Calu3 (cell line): ENCODE results near the gene GNPTG. TPM values are rescaled to one million over a fixed set of nuclear protein-coding genes. Genes with fewer than 3 reads are reported as not detected.

Source experiments
- BruUV-seq: library from RNA; stranded (reverse); fragments of 400-500 nt; replicated peaks from 2 replicates; lab custom pipeline; 2021; lab: Mats Ljungman, UMichigan
- CTCF ChIA-PET: fragments of 300-600 bp; sonication (Branson Sonifier 250); formaldehyde crosslinking; loops from one replicate; lab custom pipeline; 2022; ENCODE audit warnings: antibody characterized with exemption; lab: Charles Lee
- DNase-seq: peaks from one replicate; pipeline ENCODE4 v3.0.0; 2022
- H3K27ac Mint-ChIP-seq: one replicate; pipeline ENCODE4 v1.8.0; 2022; ENCODE audit warnings: mixed read lengths; ENCODE audit not compliant: unreplicated experiment
- H3K27me3 Mint-ChIP-seq: one replicate; pipeline ENCODE4 v1.8.0; 2022; ENCODE audit warnings: mixed read lengths; ENCODE audit not compliant: unreplicated experiment
- H3K36me3 Mint-ChIP-seq: one replicate; pipeline ENCODE4 v1.8.0; 2022; ENCODE audit warnings: mild to moderate bottlenecking, moderate library complexity, mixed read lengths; ENCODE audit not compliant: insufficient read depth, unreplicated experiment
- H3K4me1 Mint-ChIP-seq: one replicate; pipeline ENCODE4 v1.8.0; 2022; ENCODE audit warnings: mild to moderate bottlenecking, low read depth, mixed read lengths; ENCODE audit not compliant: unreplicated experiment
- H3K4me3 Mint-ChIP-seq: one replicate; pipeline ENCODE4 v1.8.0; 2022; ENCODE audit warnings: mild to moderate bottlenecking, low read depth, moderate library complexity, mixed read lengths; ENCODE audit not compliant: unreplicated experiment
- H3K9me3 Mint-ChIP-seq: one replicate; pipeline ENCODE4 v1.8.0; 2022; ENCODE audit warnings: low read depth, mixed read lengths; ENCODE audit not compliant: unreplicated experiment
- intact Hi-C: fragments of 100-400 bp; cut with micrococcal nuclease; formaldehyde crosslinking; loops from one replicate; pipeline ENCODE4 v1.10.0; 2022; ENCODE audit not compliant: unreplicated experiment
- total RNA-seq: library from RNA; stranded (reverse); gene quantifications from 2 replicates; pipeline ENCODE4 v1.2.3, GENCODE V29; 2022
- TF ChIP-seq, protein P1 (sequence below): fragments of 200-600 bp; IDR thresholded peaks from one replicate; pipeline ENCODE4 v1.8.0; 2022; ENCODE audit warnings: antibody characterized with exemption; ENCODE audit not compliant: unreplicated experiment

Gene GNPTG
- total RNA-seq, 1 experiment from 2014 or later, result 63.9 TPM

DNA sequence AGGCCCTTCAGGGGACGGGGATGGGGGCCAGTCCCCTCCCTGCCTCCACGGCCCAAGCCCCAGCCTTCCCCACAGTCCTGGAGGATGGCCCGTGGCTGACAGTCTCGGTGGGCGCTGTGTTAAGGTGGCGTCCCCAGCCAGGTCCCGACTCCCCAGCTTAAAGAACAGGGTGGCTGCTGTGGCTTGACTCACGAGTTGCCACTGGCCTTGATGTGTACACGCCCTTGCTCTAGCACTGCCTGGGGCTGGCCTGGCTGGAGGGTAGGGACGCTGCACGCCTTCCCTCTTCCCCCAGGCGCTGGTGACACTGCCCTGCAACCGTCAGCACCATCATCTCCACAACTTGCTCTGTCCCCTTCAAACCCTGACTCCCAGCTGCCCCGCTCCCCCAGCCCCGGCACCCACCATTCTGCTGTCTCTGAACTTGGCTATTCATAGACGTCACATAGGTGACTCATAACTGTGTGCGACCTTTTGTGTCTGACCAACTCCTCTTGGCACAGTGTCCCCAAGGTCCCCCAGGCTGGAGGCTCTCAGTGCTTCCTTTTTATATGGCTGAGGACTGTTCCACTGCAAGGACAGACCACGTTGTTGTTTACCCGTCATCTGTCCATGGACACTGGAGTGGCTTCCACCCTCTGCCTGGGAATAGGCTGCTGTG is 6.3 kb downstream of the GNPTG start:
- CTCF ChIA-PET, result interaction anchor here (0.6 kb wide), 1 partner anchor 83 kb away, joined by 3 read pairs; no protein-coding TSS in a partner anchor
- no TSS peak for BruUV-seq
- Mint-ChIP-seq H3K27ac (no peak overlapping the region), H3K27me3 (no peaks in the 10 kb centered on the region), H3K4me3 (no peak overlapping the region), H3K4me1 (peaks cover 28% of the 10 kb centered on the region), H3K36me3 (peaks cover 36% of the 10 kb centered on the region), H3K9me3 (no peaks in the 10 kb centered on the region)
- intact Hi-C loops, result no loop called here
- TF ChIP-seq, protein P1, sequence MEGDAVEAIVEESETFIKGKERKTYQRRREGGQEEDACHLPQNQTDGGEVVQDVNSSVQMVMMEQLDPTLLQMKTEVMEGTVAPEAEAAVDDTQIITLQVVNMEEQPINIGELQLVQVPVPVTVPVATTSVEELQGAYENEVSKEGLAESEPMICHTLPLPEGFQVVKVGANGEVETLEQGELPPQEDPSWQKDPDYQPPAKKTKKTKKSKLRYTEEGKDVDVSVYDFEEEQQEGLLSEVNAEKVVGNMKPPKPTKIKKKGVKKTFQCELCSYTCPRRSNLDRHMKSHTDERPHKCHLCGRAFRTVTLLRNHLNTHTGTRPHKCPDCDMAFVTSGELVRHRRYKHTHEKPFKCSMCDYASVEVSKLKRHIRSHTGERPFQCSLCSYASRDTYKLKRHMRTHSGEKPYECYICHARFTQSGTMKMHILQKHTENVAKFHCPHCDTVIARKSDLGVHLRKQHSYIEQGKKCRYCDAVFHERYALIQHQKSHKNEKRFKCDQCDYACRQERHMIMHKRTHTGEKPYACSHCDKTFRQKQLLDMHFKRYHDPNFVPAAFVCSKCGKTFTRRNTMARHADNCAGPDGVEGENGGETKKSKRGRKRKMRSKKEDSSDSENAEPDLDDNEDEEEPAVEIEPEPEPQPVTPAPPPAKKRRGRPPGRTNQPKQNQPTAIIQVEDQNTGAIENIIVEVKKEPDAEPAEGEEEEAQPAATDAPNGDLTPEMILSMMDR, result no peak
- no peak for DNase-seq

DNA sequence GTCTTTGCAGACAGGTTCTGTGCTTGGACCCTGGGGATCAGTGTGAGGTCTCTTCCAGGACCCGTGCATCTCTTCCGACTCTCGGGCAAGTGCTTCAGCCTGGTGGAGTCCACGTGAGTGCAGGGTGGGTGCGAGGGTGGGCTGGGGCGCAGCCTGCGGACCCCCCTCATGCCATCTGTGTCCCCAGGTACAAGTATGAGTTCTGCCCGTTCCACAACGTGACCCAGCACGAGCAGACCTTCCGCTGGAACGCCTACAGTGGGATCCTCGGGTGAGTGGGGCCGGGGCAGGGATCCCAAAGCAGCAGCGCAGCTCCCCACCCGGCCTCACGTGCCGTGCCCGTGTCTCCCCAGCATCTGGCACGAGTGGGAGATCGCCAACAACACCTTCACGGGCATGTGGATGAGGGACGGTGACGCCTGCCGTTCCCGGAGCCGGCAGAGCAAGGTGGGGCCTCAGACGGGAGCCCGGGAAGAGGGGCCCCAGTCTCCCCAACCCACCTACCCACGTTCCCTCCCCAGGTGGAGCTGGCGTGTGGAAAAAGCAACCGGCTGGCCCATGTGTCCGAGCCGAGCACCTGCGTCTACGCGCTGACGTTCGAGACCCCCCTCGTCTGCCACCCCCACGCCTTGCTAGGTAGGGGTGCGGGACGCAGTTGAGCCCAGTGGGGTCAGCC is 10.1 kb downstream of the GNPTG start:
- no peak for DNase-seq
- TF ChIP-seq, protein P1, result no peak
- H3K9me3 Mint-ChIP-seq, result no peaks in the 10 kb centered on the region
- intact Hi-C loops, result no loop called here
- H3K4me1 Mint-ChIP-seq, result peaks cover under 1% of the 10 kb centered on the region
- no peak overlapping the region for H3K4me3 Mint-ChIP-seq
- H3K36me3 Mint-ChIP-seq, result peaks cover 48% of the 10 kb centered on the region
- no peaks in the 10 kb centered on the region for H3K27me3 Mint-ChIP-seq
- H3K27ac Mint-ChIP-seq, result no peak overlapping the region
- CTCF ChIA-PET, result no interaction called here
- no TSS peak for BruUV-seq

DNA sequence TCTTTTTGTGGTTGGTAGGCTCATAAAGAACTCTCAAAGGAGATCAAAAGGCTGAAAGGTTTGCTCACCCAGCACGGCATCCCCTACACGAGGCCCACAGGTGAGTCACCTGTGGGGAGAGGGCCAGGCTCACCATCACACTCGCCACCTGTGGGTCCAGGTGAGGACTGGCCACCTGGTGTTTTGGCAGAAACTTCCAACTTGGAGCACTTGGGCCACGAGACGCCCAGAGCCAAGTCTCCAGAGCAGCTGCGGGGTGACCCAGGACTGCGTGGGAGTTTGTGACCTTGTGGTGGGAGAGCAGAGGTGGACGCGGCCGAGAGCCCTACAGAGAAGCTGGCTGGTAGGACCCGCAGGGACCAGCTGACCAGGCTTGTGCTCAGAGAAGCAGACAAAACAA is 11.1 kb downstream of the GNPTG start:
- no peak overlapping the region for H3K27ac Mint-ChIP-seq

GRCh38 chr16:1363501-1364041 is 11.8 kb downstream of the GNPTG start:
- DNase-seq, result peak; percentile 81
- Mint-ChIP-seq H3K27ac (no peak overlapping the region), H3K36me3 (peaks cover 48% of the 10 kb centered on the region), H3K9me3 (no peaks in the 10 kb centered on the region), H3K27me3 (no peaks in the 10 kb centered on the region), H3K4me3 (no peak overlapping the region), H3K4me1 (no peaks in the 10 kb centered on the region)
- TF ChIP-seq, protein P1, result peak; percentile 88
- CTCF ChIA-PET, result interaction anchor here (0.7 to 1.0 kb wide), 3 partner anchors 14 to 66 kb away, joined by 3 to 4 read pairs (median 3); no protein-coding TSS in a partner anchor
- intact Hi-C loops, result no loop called here
- no TSS peak for BruUV-seq

More for the DNA sequence above, 11.1 kb downstream of the GNPTG start:
- TF ChIP-seq, protein P1, result no peak
- H3K27me3 Mint-ChIP-seq, result no peaks in the 10 kb centered on the region
- BruUV-seq, result TSS peak; percentile 76
- DNase-seq, result no peak
- peaks cover 48% of the 10 kb centered on the region for H3K36me3 Mint-ChIP-seq
- no peaks in the 10 kb centered on the region for H3K9me3 Mint-ChIP-seq
- intact Hi-C loops, result no loop called here
- no peaks in the 10 kb centered on the region for H3K4me1 Mint-ChIP-seq
- CTCF ChIA-PET, result interaction anchor here (0.7 to 1.0 kb wide), 3 partner anchors 15 to 66 kb away, joined by 3 to 4 read pairs (median 3); no protein-coding TSS in a partner anchor
- no peak overlapping the region for H3K4me3 Mint-ChIP-seq
